GM21529 (cell line): Measurements from ENCODE around the gene PDE4B.

Experiments
- ATAC-seq: cut with Tn5 transposase; IDR thresholded peaks from one replicate; pipeline ENCODE4 v1.9.1; 2021; ENCODE audit not compliant: unreplicated experiment

PDE4B gene

GRCh38 chr1:65880611-65881010 lies 87.9 kb downstream of the PDE4B start:
- no peak for ATAC-seq

DNA sequence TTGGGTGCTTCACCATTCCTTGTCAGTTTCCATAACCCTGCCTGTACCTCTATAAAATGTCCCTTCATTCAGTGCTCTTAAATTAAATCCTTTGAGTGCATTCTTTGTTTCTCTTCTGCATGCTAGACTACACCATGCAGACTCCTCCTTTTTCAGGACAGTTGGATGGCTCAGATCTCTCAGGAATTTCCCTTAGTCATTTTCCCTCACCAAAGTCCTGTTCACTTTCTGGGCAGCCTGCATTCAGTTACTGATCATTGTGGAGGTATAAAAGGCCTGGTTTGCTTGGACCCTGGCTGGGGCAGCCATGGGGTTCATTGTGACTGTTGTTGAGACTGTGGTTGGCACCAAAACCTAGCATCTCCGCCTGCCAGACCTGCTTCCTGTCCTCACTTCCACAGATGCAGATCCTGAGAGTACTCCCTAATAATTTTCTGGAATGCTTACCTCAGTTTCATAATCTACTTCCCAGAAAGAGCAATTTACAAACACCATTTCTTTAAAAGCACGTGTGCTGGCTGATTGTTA lies 88.4 kb downstream of the PDE4B start:
- ATAC-seq: no peak

DNA sequence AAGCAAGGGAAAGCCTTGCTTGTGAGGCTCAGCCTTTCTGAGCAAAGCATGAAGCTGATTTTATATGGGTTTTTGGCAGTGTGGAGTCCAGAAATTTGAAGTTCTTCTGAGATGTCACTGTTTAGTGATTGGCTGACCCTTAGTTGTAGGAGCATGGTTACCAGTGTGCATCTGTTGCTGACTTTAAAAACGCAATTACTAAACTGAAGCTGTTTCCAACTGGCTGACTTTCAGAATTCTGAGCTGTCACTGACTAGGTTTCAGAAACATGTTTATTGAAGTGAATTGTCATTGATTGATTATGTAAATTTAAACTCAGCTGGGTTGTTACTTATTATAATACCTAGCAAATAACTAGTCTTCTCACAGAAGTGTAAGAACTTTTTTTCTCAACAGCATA lies 89.4 kb downstream of the PDE4B start:
- no peak for ATAC-seq

- no peak for ATAC-seq
Measured at GRCh38 chr1:65889441-65889840, 96.7 kb downstream of the PDE4B start.

DNA sequence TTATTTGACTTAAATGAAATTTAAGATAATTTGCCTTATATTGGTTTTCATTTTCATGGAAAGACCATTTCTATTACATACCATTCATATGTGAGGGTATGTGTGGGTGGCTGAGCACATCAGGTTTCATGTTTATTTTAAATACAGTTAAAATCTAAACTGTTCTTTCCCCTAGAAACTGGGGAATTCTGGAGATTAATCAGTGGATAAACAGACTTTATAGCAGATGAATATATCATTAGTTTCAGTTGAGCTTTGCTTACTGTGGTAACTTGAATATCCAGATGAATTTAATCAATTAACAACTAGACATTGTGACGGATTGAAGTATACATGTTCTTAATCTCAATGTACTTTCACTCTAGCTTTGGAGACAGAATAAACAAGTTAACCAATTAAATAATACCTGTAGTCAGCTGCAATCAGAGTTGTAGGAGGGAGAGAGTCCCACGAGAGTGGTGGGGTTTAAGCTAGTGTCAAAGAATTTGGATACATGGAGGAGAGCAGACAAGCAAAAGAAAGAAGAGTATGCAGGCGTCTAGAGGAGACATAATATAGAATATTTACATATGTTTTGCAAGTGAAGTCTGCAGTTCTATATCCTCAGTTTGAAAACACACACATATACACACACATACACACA lies 97.6 kb downstream of the PDE4B start:
- no peak for ATAC-seq

DNA sequence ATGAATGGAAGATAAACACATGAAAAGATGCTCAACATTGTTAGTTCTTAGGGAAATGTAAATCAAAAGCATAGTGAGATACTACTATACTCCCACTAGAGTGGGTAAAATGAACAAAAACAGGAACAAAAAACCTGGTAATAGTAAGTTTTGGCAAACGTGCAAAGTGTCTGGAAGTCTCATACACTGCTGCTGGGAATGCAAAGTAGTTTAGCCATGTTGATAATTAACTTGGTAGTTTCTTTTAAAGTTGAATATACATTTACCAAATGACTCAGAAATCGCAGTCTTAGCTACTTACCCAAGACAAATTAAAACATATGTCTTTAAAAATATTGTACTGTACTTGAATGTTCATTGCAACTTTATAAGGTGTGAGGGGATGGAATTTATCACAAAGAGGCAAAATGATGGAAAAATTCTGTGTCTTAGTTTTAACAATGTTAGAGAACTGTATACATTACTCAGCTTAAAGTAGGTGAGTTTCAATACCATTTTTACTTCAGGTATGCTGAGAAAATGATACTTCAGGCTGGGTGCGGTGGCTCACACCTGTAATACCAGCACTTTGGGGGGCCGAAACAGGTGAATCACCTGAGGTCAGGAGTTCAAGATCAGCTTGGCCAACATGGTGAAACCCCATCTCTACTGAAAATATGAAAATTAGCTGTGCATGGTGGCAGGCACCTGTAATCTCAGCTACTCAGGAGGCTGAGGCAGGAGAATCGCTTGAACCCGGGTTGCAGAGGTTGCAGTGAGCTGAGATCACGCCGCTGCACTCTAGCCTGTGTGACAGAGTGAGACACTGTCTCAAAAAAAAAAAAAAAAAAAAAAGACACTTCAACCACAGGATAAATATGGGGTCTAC lies 102.3 kb downstream of the PDE4B start:
- peak; percentile 90 for ATAC-seq

DNA sequence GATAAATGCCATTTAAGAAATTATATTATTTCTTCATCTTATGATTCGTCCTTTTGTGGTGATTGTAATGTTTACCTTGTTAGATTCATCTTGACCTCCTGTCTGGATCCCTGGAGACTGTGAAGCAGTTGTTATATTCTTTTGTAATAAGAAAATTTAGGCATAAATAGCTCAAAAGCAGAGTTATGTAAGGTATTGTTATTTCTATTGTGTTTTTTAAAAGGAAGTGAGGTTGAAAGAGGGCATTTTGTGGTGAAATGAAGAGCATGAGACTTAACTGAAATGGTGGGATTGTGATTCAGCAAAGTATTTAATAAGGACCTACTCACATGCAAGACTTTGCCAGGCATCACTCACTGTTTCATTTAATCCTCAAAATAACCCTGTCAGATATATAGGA lies 104.0 kb downstream of the PDE4B start:
- ATAC-seq: no peak

DNA sequence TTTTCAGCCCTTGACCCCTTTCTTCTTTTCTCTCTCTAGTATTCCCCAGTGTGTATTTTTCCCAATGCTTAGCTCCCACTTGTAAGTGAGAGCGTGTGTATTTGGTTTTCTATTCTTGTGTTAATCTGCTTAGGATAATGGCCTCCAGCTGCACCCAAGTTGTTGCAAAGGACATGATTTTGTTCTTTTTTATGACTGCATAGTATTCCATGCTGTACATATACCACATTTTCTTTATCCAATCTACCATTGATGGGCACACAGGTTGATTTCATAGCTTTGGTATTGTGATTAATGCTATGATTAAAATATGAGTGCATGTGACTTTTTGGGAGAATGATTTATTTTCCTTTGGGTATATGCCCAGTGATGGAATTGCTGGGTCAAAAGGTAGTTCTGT lies 104.8 kb downstream of the PDE4B start:
- ATAC-seq: no peak

- no peak for ATAC-seq
Measured at GRCh38 chr1:65904681-65905083, 112.0 kb downstream of the PDE4B start.

- ATAC-seq: no peak
Measured at GRCh38 chr1:65910432-65910831, 117.7 kb downstream of the PDE4B start.

GRCh38 chr1:65911679-65912078 lies 119.0 kb downstream of the PDE4B start:
- no peak for ATAC-seq

- ATAC-seq: no peak
Measured at GRCh38 chr1:65918564-65918963, 125.9 kb downstream of the PDE4B start.

DNA sequence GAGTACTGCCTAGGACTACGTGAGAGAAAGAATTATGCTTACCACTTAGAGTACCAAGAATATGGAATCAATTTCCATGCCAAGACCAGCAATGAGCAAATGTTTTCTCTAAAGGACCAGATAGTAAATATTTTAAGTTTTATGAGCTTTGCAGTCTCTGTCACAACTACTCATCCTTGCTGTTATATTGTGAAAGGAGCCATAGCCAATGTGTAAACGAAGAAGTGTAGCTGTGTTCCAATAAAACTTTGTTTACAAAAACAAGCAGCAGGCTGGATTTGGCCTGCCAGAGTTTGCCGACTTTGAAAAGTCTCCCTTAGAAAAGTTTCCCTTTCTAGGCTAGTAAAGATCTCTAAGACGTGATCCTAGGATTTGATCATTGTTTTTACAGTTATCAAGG lies 128.8 kb downstream of the PDE4B start:
- no peak for ATAC-seq

DNA sequence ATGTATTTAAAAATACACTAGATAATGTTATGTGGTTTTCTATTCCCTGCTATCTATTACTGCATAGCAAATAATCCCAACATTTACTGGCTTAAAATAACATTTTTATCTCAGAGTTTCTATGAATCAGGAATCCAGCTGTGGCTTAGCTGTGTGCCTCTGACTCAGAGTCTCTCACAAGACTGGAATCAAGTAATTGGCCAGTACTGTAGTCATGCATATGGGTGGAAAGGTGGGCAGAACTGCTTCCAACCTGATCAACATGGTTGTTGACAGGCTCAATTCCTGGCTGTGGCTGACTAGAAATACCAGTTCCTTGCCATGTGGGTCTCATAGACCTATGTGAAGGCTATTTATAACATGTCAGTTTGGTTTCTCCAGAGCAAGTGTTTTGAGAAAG lies 131.8 kb downstream of the PDE4B start:
- no peak for ATAC-seq

- no peak for ATAC-seq
Measured at GRCh38 chr1:65938506-65938905, 145.8 kb downstream of the PDE4B start.

DNA sequence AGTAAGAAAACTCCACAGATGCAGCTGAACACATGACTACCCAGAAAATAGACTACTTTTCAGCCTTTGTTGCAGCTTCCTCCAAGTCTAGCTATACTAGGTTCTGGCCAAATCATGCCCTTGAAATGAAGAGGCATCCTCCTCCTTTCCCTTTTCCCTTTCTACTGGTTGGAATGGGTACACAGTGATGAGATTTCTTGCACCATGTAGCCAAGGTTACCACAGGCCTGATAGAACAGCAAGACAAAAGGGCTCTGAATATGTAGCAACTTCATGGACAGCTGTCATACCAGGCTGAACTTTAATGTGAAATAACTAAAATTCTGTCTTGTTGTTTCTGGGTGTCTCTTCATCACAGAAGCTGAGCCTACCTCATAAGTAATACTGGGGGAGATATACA lies 146.5 kb downstream of the PDE4B start:
- no peak for ATAC-seq

GRCh38 chr1:65939636-65940035 lies 146.9 kb downstream of the PDE4B start:
- ATAC-seq: no peak

DNA sequence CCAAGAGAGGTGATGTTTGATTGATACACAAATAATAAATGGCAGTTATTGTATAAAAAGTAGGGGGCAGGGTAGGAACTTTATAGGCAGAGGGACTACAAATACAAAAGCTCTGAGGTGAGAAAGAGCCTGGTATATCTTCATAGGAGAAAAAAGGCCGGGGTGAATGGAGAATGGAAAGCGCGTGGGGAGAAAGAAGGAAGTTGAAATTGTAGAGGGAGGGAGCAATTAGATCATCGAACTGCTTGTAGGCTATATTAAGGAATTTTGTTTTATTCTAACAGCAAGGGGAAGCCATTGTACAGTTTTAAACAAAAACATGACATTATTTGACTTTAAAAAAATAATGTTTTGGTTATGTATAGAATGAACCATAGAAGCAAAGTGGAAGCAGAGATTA lies 147.4 kb downstream of the PDE4B start:
- ATAC-seq: no peak

DNA sequence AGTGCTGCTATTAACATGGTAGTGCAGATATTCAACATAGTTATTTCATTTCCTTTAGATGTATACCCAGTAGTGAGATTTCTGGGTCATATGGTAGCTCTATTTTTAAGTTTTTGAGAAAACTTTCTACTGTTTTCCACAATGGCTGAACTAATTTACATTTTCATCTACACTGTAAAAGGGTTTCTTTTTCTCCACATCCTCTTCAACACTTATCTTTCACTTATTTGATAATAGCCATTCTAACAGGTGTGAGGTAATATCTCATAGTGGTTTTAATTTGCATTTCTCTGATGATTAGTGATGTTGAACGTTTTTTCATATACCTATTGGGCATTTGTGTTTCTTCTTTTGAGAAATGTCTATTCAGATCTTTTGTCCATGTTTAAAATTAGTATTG lies 149.8 kb downstream of the PDE4B start:
- ATAC-seq: no peak

DNA sequence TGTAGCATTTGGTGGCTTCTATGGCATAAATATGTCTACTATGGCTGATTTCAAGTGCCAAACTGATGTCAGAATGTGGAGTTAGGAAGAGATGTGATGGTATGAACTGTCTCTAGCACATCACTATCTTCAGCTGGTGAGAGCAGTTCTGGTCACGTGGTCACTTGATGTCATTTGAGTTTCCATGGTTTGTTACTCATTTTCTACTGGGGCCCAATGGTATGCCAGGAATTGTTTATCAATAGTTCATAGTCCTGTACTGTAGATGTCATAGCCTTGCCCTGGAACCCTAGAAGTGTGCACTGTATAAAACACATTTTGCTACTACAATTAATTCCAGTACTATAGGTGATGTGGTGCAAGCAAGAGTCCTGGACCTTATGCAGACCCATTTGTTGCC lies 153.7 kb downstream of the PDE4B start:
- ATAC-seq: no peak

GRCh38 chr1:65946960-65947359 lies 154.3 kb downstream of the PDE4B start:
- ATAC-seq: no peak

- no peak for ATAC-seq
Measured at GRCh38 chr1:65948609-65949229, 156.0 kb downstream of the PDE4B start.
